GM19193 (cell line): Measurements from ENCODE around the gene MRFAP1L1.

ENCODE experiments used
- POLR2A ChIP-seq: IDR thresholded peaks from 4 replicates; pipeline ENCODE4 v1.6.1; 2011; ENCODE audit not compliant: insufficient read depth, insufficient read length; ENCODE audit errors: extremely low read depth

The MRFAP1L1 gene

DNA sequence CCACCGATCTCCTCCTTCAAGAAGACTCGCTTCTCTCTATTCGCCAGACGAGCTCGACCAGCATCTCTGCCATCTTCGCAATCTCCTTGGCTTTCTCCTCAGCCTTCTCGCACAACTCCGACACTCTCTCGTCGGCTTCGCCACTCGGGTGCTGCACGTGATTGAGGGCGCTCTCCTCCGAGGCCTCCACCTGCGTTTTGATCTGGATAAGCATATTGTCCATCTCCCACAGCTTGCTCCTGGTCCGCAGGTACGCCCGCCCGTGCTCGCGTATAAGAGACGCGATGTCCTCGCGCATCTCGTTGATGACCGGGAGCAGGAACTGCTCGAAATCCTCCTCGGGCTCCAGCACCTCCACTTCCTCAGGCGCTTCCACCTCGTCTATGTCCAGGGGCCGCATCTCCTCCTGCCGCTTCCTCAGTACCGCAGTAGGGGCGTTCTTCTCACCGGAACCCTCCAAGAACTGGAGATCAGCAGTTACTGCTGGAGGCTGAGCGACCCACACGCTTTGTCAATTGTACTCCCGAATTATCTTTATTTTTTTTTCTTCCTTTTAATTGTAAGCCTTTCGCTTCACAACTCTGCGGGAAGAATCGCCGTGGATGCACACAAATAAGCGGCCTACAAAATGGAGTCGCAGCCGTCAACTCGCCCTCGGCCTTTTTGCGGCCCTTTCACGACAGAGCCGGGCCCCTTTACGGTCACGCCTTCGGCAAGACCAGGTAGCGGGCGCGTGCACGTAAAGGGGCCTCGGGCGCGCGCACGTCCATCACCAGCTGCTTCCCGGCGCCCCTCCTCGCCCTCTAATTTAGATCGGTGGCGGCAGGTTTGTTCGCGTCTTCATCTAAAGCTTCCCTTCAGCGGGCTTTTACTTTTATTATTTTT is at the start of gene MRFAP1L1:
Gene MRFAP1L1, minus strand, starts transcription at position 636 of the 885 bp plus-strand sequence. Its CDS starts 236 bp downstream, at position 400.
- peak; percentile 75 for TF ChIP-seq POLR2A

- no peak for TF ChIP-seq POLR2A
Observed at GRCh38 chr4:6758728-6759127, 49.1 kb upstream of the MRFAP1L1 start.

- TF ChIP-seq POLR2A, result no peak
Observed at GRCh38 chr4:6755088-6755753, 45.6 kb upstream of the MRFAP1L1 start.

GRCh38 chr4:6754481-6755087 is 44.9 kb upstream of the MRFAP1L1 start:
- no peak for TF ChIP-seq POLR2A

GRCh38 chr4:6753891-6754290 is 44.2 kb upstream of the MRFAP1L1 start:
- no peak for TF ChIP-seq POLR2A

GRCh38 chr4:6753103-6753560 is 43.5 kb upstream of the MRFAP1L1 start:
- TF ChIP-seq POLR2A, result no peak

DNA sequence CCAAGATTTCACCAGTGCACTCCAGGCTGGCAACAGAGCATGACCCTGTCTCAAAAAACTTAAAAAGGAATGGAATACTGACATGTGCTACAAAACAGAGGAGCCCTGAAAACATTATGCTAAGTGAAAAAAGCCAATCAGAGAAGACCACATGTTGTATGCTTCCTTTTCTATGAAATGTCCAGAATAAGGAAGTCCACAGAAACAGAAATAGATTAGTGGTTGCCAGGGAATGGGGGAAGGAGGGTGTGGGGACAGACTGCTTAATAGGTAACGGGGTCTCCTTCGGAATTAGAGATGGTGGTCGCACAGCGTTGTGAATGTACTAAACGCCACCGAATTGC is 42.8 kb upstream of the MRFAP1L1 start:
- TF ChIP-seq POLR2A, result no peak

DNA sequence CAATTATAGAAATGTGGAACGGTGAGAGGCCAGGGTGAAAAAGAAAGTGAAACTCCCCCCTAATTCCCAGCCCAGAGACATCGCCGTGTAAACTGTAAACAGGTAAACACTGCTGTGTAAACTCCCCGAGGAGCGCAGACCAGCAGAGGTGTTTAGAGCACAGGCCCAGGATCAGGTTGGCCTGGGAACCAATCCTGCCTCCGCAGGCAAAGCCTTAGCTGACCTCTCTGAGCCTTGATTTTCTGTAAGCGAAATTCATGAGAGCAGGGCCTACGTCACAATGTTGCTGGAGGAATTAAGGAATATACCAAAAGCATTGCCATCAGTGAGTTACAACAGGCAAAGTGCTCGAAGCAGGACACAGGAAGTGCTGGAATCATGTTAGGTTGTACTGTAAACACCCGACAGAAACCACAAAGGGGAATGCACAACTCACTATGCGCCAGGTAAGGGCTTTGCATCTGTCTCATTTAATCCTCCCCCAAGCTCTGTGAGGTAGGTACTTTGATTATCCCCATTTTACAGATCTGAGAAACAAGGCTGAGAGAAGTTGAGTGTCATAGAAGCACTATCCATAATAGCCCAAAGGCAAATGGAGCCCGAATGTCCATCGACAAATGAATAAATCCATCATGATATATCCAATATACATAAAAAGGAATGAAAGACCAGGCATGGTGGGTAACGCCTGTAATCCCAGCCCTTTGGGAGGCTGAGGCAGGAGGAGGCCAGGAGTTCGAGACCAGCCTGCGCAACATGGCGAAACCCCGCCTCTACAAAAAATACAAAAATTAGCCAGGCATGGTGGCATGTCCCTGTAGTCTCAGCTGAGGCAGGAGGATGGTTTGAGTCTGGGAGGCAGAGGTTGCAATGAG is 42.2 kb upstream of the MRFAP1L1 start:
- TF ChIP-seq POLR2A, result no peak

GRCh38 chr4:6750286-6751221 is 40.9 kb upstream of the MRFAP1L1 start:
- no peak for TF ChIP-seq POLR2A

GRCh38 chr4:6749340-6750171 is 39.9 kb upstream of the MRFAP1L1 start:
- no peak for TF ChIP-seq POLR2A

DNA sequence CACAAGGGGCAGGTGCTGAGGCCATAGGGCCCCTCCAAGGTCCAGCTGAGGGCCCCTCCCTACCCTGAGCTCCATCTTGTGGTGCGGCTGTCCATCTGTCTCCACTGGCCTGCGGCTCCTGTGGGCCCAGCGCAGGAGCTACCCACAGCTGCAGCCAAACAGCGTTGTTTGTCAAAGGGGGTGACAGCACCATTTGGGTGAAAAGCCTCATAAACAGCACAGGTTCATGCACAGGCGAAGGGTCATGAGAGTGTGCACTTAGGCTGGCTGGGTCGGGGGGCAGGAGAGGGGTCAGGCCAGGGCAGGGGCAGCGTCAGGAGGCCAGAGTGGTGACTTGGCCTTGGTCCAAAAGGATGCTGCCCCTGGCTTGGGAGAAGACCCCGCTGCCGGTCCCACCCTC is 38.6 kb upstream of the MRFAP1L1 start:
- no peak for TF ChIP-seq POLR2A

GRCh38 chr4:6747294-6748051 is 37.8 kb upstream of the MRFAP1L1 start:
- no peak for TF ChIP-seq POLR2A
